Stomach smooth muscle (tissue), 2 donors: ENCODE measurements around the gene PPP1R10.

Experiments used
- H3K27ac ChIP-seq: one replicate; pipeline ENCODE4 v1.7.0; 2013; ENCODE audit warnings: mild to moderate bottlenecking, low read length, inconsistent platforms
- H3K27me3 ChIP-seq, 2 donors: one replicate each; pipeline ENCODE4 v1.7.0; 2013; ENCODE audit warnings: low read length in 2 of 2; ENCODE audit not compliant: insufficient read depth in 2 of 2, control insufficient read depth in 1 of 2
- H3K36me3 ChIP-seq, 2 donors: one replicate each; pipeline ENCODE4 v1.7.0; 2013; ENCODE audit warnings: low read length in 2 of 2; ENCODE audit not compliant: control insufficient read depth in 2 of 2, insufficient read depth in 2 of 2
- H3K4me1 ChIP-seq: one replicate; pipeline ENCODE4 v1.7.0; 2013; ENCODE audit warnings: low read length; ENCODE audit not compliant: control insufficient read depth, insufficient read depth
- H3K4me3 ChIP-seq, 2 donors: one replicate each; pipeline ENCODE4 v1.7.0; 2013; ENCODE audit warnings: low read length in 2 of 2
- H3K9ac ChIP-seq, 2 donors: one replicate each; pipeline ENCODE4 v1.7.0; 2013; ENCODE audit warnings: low read length in 2 of 2, mild to moderate bottlenecking in 1 of 2
- H3K9me3 ChIP-seq, 2 donors: one replicate each; pipeline ENCODE4 v1.7.0; 2013; ENCODE audit warnings: low read length in 2 of 2; ENCODE audit not compliant: control insufficient read depth in 2 of 2
- donor health status: healthy.
- donor health status: Pancreatic carcinoma.

Gene PPP1R10

GRCh38 chr6:30647242-30648116 is 30.4 kb upstream of the PPP1R10 start:
- Histone ChIP-seq H3K27ac (peak overlapping the region; percentile 87), H3K4me3 (peak overlapping the region; percentile 85 to 95), H3K9me3 (no peaks in the 10 kb centered on the region), H3K36me3 (peaks cover 19 to 20% of the 10 kb centered on the region in 2 donors), H3K4me1 (peaks cover 12% of the 10 kb centered on the region), H3K27me3 (no peaks in the 10 kb centered on the region), H3K9ac (peak overlapping the region; percentile 84 to 88)

- Histone ChIP-seq H3K27me3 (no peaks in the 10 kb centered on the region), H3K27ac (peak within 1 kb of the TSS; percentile 87), H3K36me3 (peaks cover 13 to 18% of the 10 kb centered on the region in 2 donors), H3K9me3 (no peaks in the 10 kb centered on the region), H3K4me3 (peak within 1 kb of the TSS; percentile 85 to 95), H3K9ac (peak within 1 kb of the TSS; percentile 84 to 88), H3K4me1 (peaks cover 12% of the 10 kb centered on the region)
Observed at GRCh38 chr6:30646450-30647241, 29.6 kb upstream of the PPP1R10 start, which contains the start of gene C6orf136. Gene C6orf136, plus strand, starts transcription at chr6:30647133. Its CDS starts 99 bp downstream, at chr6:30647232.

GRCh38 chr6:30645989-30646388 is 28.9 kb upstream of the PPP1R10 start:
- Histone ChIP-seq H3K36me3 (peaks cover 12 to 17% of the 10 kb centered on the region in 2 donors), H3K9ac (peak overlapping the region in 1 of 2 donors; percentile 55), H3K4me1 (peaks cover 12% of the 10 kb centered on the region), H3K27ac (peak overlapping the region; percentile 87), H3K4me3 (no peak overlapping the region), H3K9me3 (no peaks in the 10 kb centered on the region), H3K27me3 (no peaks in the 10 kb centered on the region)

GRCh38 chr6:30644769-30645168 is 27.7 kb upstream of the PPP1R10 start:
- H3K4me1 ChIP-seq, result peaks cover 12% of the 10 kb centered on the region
- no peaks in the 10 kb centered on the region for H3K27me3 ChIP-seq
- H3K9me3 ChIP-seq, result no peaks in the 10 kb centered on the region
- no peak overlapping the region for H3K9ac ChIP-seq
- peaks cover 17 to 22% of the 10 kb centered on the region in 2 donors for H3K36me3 ChIP-seq
- no peak overlapping the region for H3K27ac ChIP-seq
- H3K4me3 ChIP-seq, result no peak overlapping the region

DNA sequence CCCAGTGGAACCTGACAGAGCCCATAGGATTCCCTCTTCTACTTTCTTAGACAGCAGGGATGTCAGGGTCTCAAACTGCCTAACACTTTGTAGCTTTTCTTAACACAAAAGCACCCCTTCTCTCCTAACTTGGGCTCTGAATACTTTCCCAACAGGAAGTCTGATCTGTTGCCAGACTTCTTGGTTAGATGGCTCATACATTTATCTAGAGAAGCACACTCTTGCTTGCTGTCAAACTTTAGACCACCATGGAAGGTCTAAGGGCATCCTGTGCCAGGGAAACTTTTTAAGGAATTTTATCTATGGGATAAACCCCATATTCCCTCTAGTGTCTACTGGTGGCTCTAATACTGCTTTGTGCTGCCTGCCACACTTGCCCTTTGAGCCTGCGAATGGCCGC is 26.6 kb upstream of the PPP1R10 start:
- Histone ChIP-seq H3K36me3 (peaks cover 15 to 18% of the 10 kb centered on the region in 2 donors), H3K9ac (no peak overlapping the region), H3K27ac (no peak overlapping the region), H3K4me3 (no peak overlapping the region), H3K4me1 (peaks cover 12% of the 10 kb centered on the region), H3K27me3 (no peaks in the 10 kb centered on the region), H3K9me3 (no peaks in the 10 kb centered on the region)

DNA sequence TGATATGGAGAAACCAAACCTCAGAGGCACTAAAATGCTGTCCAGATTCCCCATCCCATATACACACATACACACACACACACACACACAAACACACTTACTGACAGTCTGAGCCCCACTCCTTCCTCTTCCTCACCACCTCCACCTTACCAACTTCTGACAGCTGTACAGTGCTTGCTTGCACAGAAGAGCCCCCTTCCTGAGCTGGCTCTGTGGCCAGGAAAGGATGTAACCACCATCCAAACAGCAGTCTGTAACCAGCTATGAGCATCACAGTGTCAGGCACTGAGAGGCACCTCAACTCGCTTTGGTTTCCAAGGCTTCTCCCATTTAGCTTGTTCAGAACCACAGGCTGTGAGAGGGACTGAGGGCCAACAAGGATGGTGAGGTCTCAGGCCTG is 24.0 kb upstream of the PPP1R10 start:
- H3K4me1 ChIP-seq, result no peaks in the 10 kb centered on the region
- no peak overlapping the region for H3K4me3 ChIP-seq
- no peak overlapping the region for H3K27ac ChIP-seq
- no peak overlapping the region for H3K9ac ChIP-seq
- peaks cover 15 to 18% of the 10 kb centered on the region in 2 donors for H3K36me3 ChIP-seq
- no peaks in the 10 kb centered on the region for H3K27me3 ChIP-seq
- no peaks in the 10 kb centered on the region for H3K9me3 ChIP-seq

GRCh38 chr6:30640481-30640880 is 23.4 kb upstream of the PPP1R10 start:
- H3K27ac ChIP-seq, result no peak overlapping the region
- H3K9ac ChIP-seq, result no peak overlapping the region
- peaks cover 15 to 18% of the 10 kb centered on the region in 2 donors for H3K36me3 ChIP-seq
- H3K9me3 ChIP-seq, result no peaks in the 10 kb centered on the region
- no peak overlapping the region for H3K4me3 ChIP-seq
- no peaks in the 10 kb centered on the region for H3K4me1 ChIP-seq
- no peaks in the 10 kb centered on the region for H3K27me3 ChIP-seq

- H3K36me3 ChIP-seq, result peaks cover 14 to 15% of the 10 kb centered on the region in 2 donors
- H3K27me3 ChIP-seq, result no peaks in the 10 kb centered on the region
- H3K9me3 ChIP-seq, result no peaks in the 10 kb centered on the region
- no peak overlapping the region for H3K4me3 ChIP-seq
- no peaks in the 10 kb centered on the region for H3K4me1 ChIP-seq
- no peak overlapping the region for H3K9ac ChIP-seq
- H3K27ac ChIP-seq, result no peak overlapping the region
Observed at GRCh38 chr6:30635834-30636233, 18.8 kb upstream of the PPP1R10 start.

GRCh38 chr6:30626484-30627366 is 9.7 kb upstream of the PPP1R10 start, which contains the start of gene ATAT1:
Gene ATAT1, plus strand, starts transcription at chr6:30626874.
- Histone ChIP-seq H3K9ac (peak within 1 kb of the TSS; percentile 93 to 97), H3K36me3 (peaks cover 30 to 35% of the 10 kb centered on the region in 2 donors), H3K4me1 (peaks cover 16% of the 10 kb centered on the region), H3K9me3 (no peaks in the 10 kb centered on the region), H3K27me3 (no peaks in the 10 kb centered on the region), H3K27ac (peak within 1 kb of the TSS; percentile 97), H3K4me3 (peak within 1 kb of the TSS; percentile 74 to 88)

GRCh38 chr6:30625511-30625910 is 8.5 kb upstream of the PPP1R10 start:
- Histone ChIP-seq H3K36me3 (peaks cover 32 to 39% of the 10 kb centered on the region in 2 donors), H3K27ac (peak overlapping the region; percentile 97), H3K4me3 (no peak overlapping the region), H3K9ac (no peak overlapping the region), H3K9me3 (no peaks in the 10 kb centered on the region), H3K27me3 (no peaks in the 10 kb centered on the region), H3K4me1 (peaks cover 16% of the 10 kb centered on the region)
